ENCODE data around the gene HNMT.

Gene HNMT

DNA sequence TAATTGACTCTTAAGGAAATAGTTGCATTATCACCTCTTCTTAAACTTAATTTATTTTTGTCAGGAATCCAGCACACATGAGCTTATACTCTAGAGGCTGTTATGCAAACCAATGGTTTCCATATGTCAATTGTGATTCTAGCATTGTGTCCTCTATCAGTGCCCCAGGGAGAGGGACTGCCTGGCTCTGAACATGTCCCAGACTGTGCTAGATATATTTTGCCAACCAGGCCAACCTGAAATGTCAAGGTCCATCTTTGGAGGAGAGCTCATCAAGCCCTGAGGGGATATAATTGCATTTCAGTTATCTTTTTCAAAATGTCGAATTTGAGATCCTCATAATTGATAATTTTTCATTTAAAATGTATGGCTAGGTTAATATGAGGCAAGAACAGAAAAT is 34.2 kb downstream of the HNMT start:
- TF ChIP-seq, protein P1, sequence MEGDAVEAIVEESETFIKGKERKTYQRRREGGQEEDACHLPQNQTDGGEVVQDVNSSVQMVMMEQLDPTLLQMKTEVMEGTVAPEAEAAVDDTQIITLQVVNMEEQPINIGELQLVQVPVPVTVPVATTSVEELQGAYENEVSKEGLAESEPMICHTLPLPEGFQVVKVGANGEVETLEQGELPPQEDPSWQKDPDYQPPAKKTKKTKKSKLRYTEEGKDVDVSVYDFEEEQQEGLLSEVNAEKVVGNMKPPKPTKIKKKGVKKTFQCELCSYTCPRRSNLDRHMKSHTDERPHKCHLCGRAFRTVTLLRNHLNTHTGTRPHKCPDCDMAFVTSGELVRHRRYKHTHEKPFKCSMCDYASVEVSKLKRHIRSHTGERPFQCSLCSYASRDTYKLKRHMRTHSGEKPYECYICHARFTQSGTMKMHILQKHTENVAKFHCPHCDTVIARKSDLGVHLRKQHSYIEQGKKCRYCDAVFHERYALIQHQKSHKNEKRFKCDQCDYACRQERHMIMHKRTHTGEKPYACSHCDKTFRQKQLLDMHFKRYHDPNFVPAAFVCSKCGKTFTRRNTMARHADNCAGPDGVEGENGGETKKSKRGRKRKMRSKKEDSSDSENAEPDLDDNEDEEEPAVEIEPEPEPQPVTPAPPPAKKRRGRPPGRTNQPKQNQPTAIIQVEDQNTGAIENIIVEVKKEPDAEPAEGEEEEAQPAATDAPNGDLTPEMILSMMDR (conservative IDR thresholded peaks at IDR 0.05; ENCODE audit: low read length): no peak
- no peak overlapping the region for H3K4me3 ChIP-seq (ENCODE audit: low read length)
- no peak for DNase-seq (ENCODE audit: low read depth)

GRCh38 chr2:137999273-137999672 is 35.0 kb downstream of the HNMT start:
- no peak for DNase-seq (ENCODE audit: low read depth)
- TF ChIP-seq, protein P1 (conservative IDR thresholded peaks at IDR 0.05; ENCODE audit: low read length): no peak
- no peak overlapping the region for H3K4me3 ChIP-seq (ENCODE audit: low read length)

DNA sequence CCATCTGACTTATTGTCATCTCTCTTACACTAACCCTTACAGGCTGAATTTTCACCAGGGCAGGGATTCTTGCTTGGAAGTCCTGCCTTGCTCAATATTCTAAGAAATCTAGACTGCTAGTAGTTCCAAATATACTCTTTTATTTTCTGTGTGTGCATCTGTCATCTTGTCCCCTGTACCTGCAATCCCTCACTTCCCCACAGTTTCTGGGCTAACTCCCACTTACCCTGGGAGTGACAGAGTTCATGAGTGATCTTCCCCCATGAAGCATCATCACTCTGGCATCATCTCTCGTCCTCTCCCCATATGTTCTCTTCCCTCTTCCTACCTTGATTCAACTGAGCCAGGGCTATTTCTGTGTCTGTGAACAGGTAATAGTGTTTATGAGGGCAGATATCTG is 35.7 kb downstream of the HNMT start:
- no peak for DNase-seq (ENCODE audit: low read depth)
- no peak overlapping the region for H3K4me3 ChIP-seq (ENCODE audit: low read length)

GRCh38 chr2:138000796-138001195 is 36.5 kb downstream of the HNMT start:
- H3K4me3 ChIP-seq (ENCODE audit: low read length): no peak overlapping the region
- TF ChIP-seq, protein P1 (conservative IDR thresholded peaks at IDR 0.05; ENCODE audit: low read length): no peak
- no peak for DNase-seq (ENCODE audit: low read depth)

More for the DNA sequence above, 35.7 kb downstream of the HNMT start:
- TF ChIP-seq, protein P1 (conservative IDR thresholded peaks at IDR 0.05; ENCODE audit: low read length): no peak

- TF ChIP-seq, protein P1 (conservative IDR thresholded peaks at IDR 0.05; ENCODE audit: low read length): no peak
- DNase-seq (ENCODE audit: low read depth): no peak
- H3K4me3 ChIP-seq (ENCODE audit: low read length): no peak overlapping the region
Observed at GRCh38 chr2:138003411-138003810, 39.1 kb downstream of the HNMT start.

GRCh38 chr2:138007431-138007830 is 43.2 kb downstream of the HNMT start:
- H3K4me3 ChIP-seq (ENCODE audit: low read length): no peak overlapping the region
- no peak for DNase-seq (ENCODE audit: low read depth)
- TF ChIP-seq, protein P1 (conservative IDR thresholded peaks at IDR 0.05; ENCODE audit: low read length): no peak

DNA sequence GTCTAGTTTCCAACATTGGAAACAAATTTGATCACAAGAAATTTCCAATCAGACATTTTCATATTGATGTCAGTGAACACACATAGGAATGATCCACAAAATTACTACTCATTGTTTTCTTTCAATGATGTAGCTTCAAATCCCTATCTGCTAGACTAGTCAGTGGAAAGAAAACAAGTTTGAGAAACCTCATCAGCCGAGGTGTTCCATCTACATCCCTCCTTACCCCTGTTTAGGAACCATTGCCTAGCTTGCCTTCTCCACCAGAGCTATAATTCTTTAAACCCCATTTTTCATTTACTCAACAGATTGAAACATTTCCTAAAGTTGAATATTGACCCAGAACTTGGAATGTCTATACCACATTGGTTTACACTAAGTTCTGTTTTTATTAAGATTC is 45.3 kb downstream of the HNMT start:
- no peak overlapping the region for H3K4me3 ChIP-seq (ENCODE audit: low read length)
- no peak for DNase-seq (ENCODE audit: low read depth)
- TF ChIP-seq, protein P1 (conservative IDR thresholded peaks at IDR 0.05; ENCODE audit: low read length): no peak
